Neural progenitor cell (in vitro differentiated cells): ENCODE data around the gene ITPR2. TPM values are rescaled to one million over a fixed set of nuclear protein-coding genes. Genes with fewer than 3 reads are reported as not detected.

Source experiments
- DNase-seq: peaks from one replicate; pipeline ENCODE4 v3.0.0-alpha.2; 2016; ENCODE audit warnings: low spot score
- H2AFZ ChIP-seq: fragments of 200-600 bp; sonication (generic); replicated peaks from 2 replicates; pipeline ENCODE4 v1.6.1; 2016; ENCODE audit warnings: antibody characterized with exemption
- H3F3A ChIP-seq: fragments of 200-600 bp; sonication (generic); 2 replicates; pipeline ENCODE4 v1.6.1; 2016; ENCODE audit warnings: antibody characterized with exemption, low read depth
- H3K27ac ChIP-seq: fragments of 200-600 bp; sonication (generic); 2 replicates; pipeline ENCODE4 v1.5.1; 2016; ENCODE audit warnings: mild to moderate bottlenecking
- H3K27me3 ChIP-seq: fragments of 200-600 bp; sonication (generic); 2 replicates; pipeline ENCODE4 v1.6.1; 2016; ENCODE audit warnings: mild to moderate bottlenecking, moderate library complexity
- H3K36me3 ChIP-seq: fragments of 200-600 bp; sonication (generic); 2 replicates; pipeline ENCODE4 v1.5.1; 2016
- H3K4me1 ChIP-seq: fragments of 200-600 bp; sonication (generic); 2 replicates; pipeline ENCODE4 v1.6.1; 2016; ENCODE audit warnings: mixed run types
- H3K4me2 ChIP-seq: fragments of 200-600 bp; sonication (generic); 2 replicates; pipeline ENCODE4 v1.6.1; 2016
- H3K4me3 ChIP-seq: fragments of 200-600 bp; sonication (generic); 2 replicates; pipeline ENCODE4 v1.5.1; 2016
- H3K79me2 ChIP-seq: fragments of 200-600 bp; sonication (generic); 2 replicates; pipeline ENCODE4 v1.6.1; 2016; ENCODE audit warnings: low read depth
- H3K9ac ChIP-seq: fragments of 200-600 bp; sonication (generic); 2 replicates; pipeline ENCODE4 v1.6.1; 2016
- H3K9me3 ChIP-seq: fragments of 200-600 bp; sonication (generic); 2 replicates; pipeline ENCODE4 v1.5.1; 2016; ENCODE audit warnings: low read depth
- H4K20me1 ChIP-seq: fragments of 200-600 bp; sonication (generic); 2 replicates; pipeline ENCODE4 v1.6.1; 2016; ENCODE audit warnings: low read depth
- H3K27ac Mint-ChIP-seq: 3 replicates; pipeline ENCODE4 v1.8.0; 2021; ENCODE audit warnings: mixed read lengths
- H3K27me3 Mint-ChIP-seq: 2 replicates; pipeline ENCODE4 v1.8.0; 2022; ENCODE audit warnings: low read depth, mild to moderate bottlenecking, inconsistent platforms, moderate library complexity, mixed read lengths; ENCODE audit not compliant: insufficient read depth
- H3K36me3 Mint-ChIP-seq: 3 replicates; pipeline ENCODE4 v1.8.0; 2021; ENCODE audit warnings: mixed read lengths
- H3K4me1 Mint-ChIP-seq: 3 replicates; pipeline ENCODE4 v1.8.0; 2021; ENCODE audit warnings: mixed read lengths
- H3K4me3 Mint-ChIP-seq: 3 replicates; pipeline ENCODE4 v1.8.0; 2021; ENCODE audit warnings: mild to moderate bottlenecking, moderate library complexity, mixed read lengths
- H3K9me3 Mint-ChIP-seq: 3 replicates; pipeline ENCODE4 v1.8.0; 2020; ENCODE audit warnings: mixed read lengths
- EZH2 ChIP-seq: fragments of 200-600 bp; sonication (generic); IDR thresholded peaks from 2 replicates; pipeline ENCODE4 v1.6.1; 2017; ENCODE audit warnings: antibody characterized with exemption, mild to moderate bottlenecking, moderate library complexity
- EZH2phosphoT487 ChIP-seq: fragments of 200-600 bp; sonication (generic); IDR thresholded peaks from 2 replicates; pipeline ENCODE4 v1.6.1; 2017; ENCODE audit warnings: antibody characterized with exemption
- total RNA-seq: library from RNA; depleted of rRNA; stranded (reverse); fragments of >200 nt; gene quantifications from 2 replicates; pipeline ENCODE4 v1.2.3, GENCODE V29; 2015; ENCODE audit warnings: low replicate concordance
- TF ChIP-seq, protein P1 (sequence below): fragments of 200-600 bp; sonication (generic); IDR thresholded peaks from 2 replicates; pipeline ENCODE4 v1.5.1; 2017; ENCODE audit warnings: antibody characterized with exemption, mild to moderate bottlenecking

ITPR2 gene
- total RNA-seq, 1 donor from 2014 or later, result 11.4 TPM

DNA sequence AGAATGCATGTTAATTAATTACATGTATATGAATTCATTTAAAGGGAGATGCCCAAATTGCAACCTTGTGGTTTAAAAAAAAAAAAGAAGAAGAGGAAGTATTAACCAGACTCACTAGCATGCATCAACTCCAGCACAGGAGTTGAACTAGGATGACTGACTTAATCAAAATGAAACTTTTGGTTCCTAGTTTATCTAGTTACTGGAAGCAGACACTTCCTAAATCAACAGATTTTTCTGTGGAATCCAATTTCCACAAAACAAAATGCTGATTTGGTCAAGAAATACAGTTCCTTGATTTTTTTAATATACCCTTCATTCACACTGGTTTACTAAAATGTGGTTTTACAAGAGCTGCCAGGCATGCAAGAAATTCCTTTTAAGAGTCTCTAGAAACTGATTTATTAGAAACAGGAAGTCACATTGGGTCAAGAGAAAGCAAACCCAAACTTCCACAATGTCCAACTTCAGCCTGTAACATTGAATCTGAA, 41.6 kb downstream of the ITPR2 start:
- no peak for DNase-seq
- H3K36me3 Mint-ChIP-seq, result no peaks in the 10 kb centered on the region
- Histone ChIP-seq H4K20me1 (no peaks in the 10 kb centered on the region), H3K27ac (no peak overlapping the region), H3K27me3 (no peaks in the 10 kb centered on the region), H3K4me3 (no peak overlapping the region), H3F3A (peaks cover 7% of the 10 kb centered on the region), H3K9ac (no peak overlapping the region), H3K4me2 (no peak overlapping the region), H3K79me2 (no peaks in the 10 kb centered on the region), H3K9me3 (no peaks in the 10 kb centered on the region), H3K4me1 (no peaks in the 10 kb centered on the region), H3K36me3 (no peaks in the 10 kb centered on the region), H2AFZ (no peak overlapping the region)
- H3K27me3 Mint-ChIP-seq, result peaks cover 2% of the 10 kb centered on the region
- no peak overlapping the region for H3K4me3 Mint-ChIP-seq
- TF ChIP-seq EZH2phosphoT487 (no peak), EZH2 (no peak)
- TF ChIP-seq, protein P1, sequence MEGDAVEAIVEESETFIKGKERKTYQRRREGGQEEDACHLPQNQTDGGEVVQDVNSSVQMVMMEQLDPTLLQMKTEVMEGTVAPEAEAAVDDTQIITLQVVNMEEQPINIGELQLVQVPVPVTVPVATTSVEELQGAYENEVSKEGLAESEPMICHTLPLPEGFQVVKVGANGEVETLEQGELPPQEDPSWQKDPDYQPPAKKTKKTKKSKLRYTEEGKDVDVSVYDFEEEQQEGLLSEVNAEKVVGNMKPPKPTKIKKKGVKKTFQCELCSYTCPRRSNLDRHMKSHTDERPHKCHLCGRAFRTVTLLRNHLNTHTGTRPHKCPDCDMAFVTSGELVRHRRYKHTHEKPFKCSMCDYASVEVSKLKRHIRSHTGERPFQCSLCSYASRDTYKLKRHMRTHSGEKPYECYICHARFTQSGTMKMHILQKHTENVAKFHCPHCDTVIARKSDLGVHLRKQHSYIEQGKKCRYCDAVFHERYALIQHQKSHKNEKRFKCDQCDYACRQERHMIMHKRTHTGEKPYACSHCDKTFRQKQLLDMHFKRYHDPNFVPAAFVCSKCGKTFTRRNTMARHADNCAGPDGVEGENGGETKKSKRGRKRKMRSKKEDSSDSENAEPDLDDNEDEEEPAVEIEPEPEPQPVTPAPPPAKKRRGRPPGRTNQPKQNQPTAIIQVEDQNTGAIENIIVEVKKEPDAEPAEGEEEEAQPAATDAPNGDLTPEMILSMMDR, result no peak
- no peak overlapping the region for H3K27ac Mint-ChIP-seq
- no peaks in the 10 kb centered on the region for H3K9me3 Mint-ChIP-seq
- H3K4me1 Mint-ChIP-seq, result no peaks in the 10 kb centered on the region

DNA sequence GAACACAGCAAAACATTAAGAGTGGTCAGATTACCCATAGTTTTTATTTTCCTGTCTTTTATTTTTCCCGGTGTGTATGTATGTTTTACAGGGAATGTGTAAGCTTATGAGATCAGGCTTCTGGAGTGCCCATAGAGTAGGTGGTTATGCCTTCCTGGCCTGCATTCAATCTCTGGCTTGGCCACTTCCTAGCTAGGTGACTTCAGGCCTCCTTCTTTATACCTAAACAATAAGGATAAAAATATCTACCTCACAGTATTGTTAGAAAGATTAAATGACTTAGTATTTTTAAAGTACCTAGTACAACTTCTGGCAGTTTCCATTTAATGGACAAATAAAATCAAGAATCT, 42.4 kb downstream of the ITPR2 start:
- H3K79me2 ChIP-seq, result no peaks in the 10 kb centered on the region
- H3K4me1 ChIP-seq, result no peaks in the 10 kb centered on the region
- H3K4me3 ChIP-seq, result no peak overlapping the region
- H3K4me1 Mint-ChIP-seq, result no peaks in the 10 kb centered on the region
- H3K27me3 Mint-ChIP-seq, result peaks cover 2% of the 10 kb centered on the region
- H3K27me3 ChIP-seq, result no peaks in the 10 kb centered on the region
- H2AFZ ChIP-seq, result no peak overlapping the region
- H3F3A ChIP-seq, result peaks cover 8% of the 10 kb centered on the region
- no peaks in the 10 kb centered on the region for H3K9me3 ChIP-seq
- no peaks in the 10 kb centered on the region for H3K9me3 Mint-ChIP-seq
- H3K27ac Mint-ChIP-seq, result no peak overlapping the region
- TF ChIP-seq, protein P1, result no peak
- TF ChIP-seq EZH2 (no peak), EZH2phosphoT487 (no peak)
- no peaks in the 10 kb centered on the region for H3K36me3 ChIP-seq
- no peak for DNase-seq
- H3K4me3 Mint-ChIP-seq, result no peak overlapping the region
- no peaks in the 10 kb centered on the region for H4K20me1 ChIP-seq
- no peak overlapping the region for H3K9ac ChIP-seq
- no peak overlapping the region for H3K4me2 ChIP-seq
- no peaks in the 10 kb centered on the region for H3K36me3 Mint-ChIP-seq
- no peak overlapping the region for H3K27ac ChIP-seq

DNA sequence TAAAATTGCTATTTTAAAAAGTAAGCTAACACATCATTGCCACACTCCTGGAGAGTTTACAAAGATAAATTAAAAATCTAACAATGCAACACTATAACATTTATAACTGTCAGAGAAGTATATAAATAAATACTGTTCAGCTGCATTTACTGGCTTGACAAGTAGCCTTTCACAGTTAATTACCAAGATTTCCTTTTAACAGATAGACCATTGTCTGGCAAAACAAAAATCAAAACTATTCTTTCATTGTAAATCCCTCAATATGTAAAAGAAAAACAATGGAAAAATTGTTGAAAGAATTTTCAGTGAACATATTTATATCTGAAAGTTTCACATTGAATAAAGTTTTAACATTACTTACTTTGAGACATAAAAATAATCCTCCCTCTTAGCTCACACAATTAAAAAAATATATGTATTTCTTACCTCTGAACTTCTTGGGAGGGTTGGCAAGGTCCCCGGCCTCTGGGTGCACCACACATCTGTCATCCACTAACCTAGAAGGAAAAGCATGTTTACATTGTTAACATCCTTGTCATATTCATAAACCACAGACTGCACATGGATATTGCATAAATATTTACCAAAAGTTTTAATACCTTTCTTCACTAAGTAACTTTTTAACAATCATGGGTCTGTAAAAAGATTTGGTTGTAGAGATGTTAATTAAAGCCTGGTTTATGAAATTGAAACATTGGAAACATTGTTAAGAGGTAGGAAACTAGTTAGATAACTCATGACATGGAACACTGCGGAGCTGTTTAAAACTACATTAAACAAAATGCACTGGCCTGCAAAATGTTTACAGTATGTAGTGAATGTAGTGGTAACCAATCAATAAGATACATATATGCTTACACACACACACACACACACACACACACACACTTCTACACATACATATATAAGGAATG, 43.0 kb downstream of the ITPR2 start:
- Histone ChIP-seq H4K20me1 (no peaks in the 10 kb centered on the region), H3K36me3 (no peaks in the 10 kb centered on the region), H3K4me2 (no peak overlapping the region), H3K9me3 (no peaks in the 10 kb centered on the region), H3F3A (peaks cover 8% of the 10 kb centered on the region), H3K4me1 (no peaks in the 10 kb centered on the region), H3K27ac (no peak overlapping the region), H3K27me3 (no peaks in the 10 kb centered on the region), H2AFZ (no peak overlapping the region), H3K9ac (no peak overlapping the region), H3K79me2 (no peaks in the 10 kb centered on the region), H3K4me3 (no peak overlapping the region)
- no peak for DNase-seq
- TF ChIP-seq EZH2, result no peak
- TF ChIP-seq, protein P1, result no peak
- TF ChIP-seq EZH2phosphoT487, result no peak
- H3K27ac Mint-ChIP-seq, result no peak overlapping the region
- no peaks in the 10 kb centered on the region for H3K9me3 Mint-ChIP-seq
- H3K27me3 Mint-ChIP-seq, result peaks cover 2% of the 10 kb centered on the region
- H3K4me1 Mint-ChIP-seq, result no peaks in the 10 kb centered on the region
- no peaks in the 10 kb centered on the region for H3K36me3 Mint-ChIP-seq
- no peak overlapping the region for H3K4me3 Mint-ChIP-seq
